Fibroblast of lung (primary cell): ENCODE data around the gene HLF. TPM values are rescaled to one million over a fixed set of nuclear protein-coding genes. Genes with fewer than 3 reads are reported as not detected.

ENCODE experiments used
- DNase-seq, 2 donors: peaks; one replicate each; pipeline versions ENCODE4 v3.0.0 to v3.0.0-alpha.2; 2010; ENCODE audit warnings: low read depth in 2 of 2
- H2AFZ ChIP-seq: 2 replicates; pipeline ENCODE4 v1.5.1; 2012; ENCODE audit warnings: low read length, control low read depth, inconsistent platforms
- H3K27ac ChIP-seq: 2 replicates; pipeline ENCODE4 v1.5.1; 2011; ENCODE audit warnings: low read length, control low read depth; ENCODE audit not compliant: insufficient read depth
- H3K27me3 ChIP-seq: 2 replicates; pipeline ENCODE4 v1.5.1; 2011; ENCODE audit warnings: mild to moderate bottlenecking, low read length; ENCODE audit not compliant: control insufficient read depth, insufficient read depth
- H3K36me3 ChIP-seq: 2 replicates; pipeline ENCODE4 v1.5.1; 2011; ENCODE audit warnings: low read length; ENCODE audit not compliant: control insufficient read depth, insufficient read depth
- H3K4me1 ChIP-seq: 2 replicates; pipeline ENCODE4 v1.5.1; 2011; ENCODE audit warnings: low read length; ENCODE audit not compliant: control insufficient read depth, insufficient read depth; ENCODE audit errors: extremely low read depth
- H3K4me2 ChIP-seq: 2 replicates; pipeline ENCODE4 v1.5.1; 2011; ENCODE audit warnings: low read length, control low read depth; ENCODE audit not compliant: insufficient read depth; ENCODE audit errors: extremely low read depth
- H3K4me3 ChIP-seq, 4 experiments: fragments of 200-600 bp in 1 of 4; sonication (generic) in 1 of 4; replicated peaks in 1 of 4; 2 replicates each; pipeline ENCODE4 v1.5.1; 2011 to 2016; ENCODE audit warnings: low read length in 4 of 4, low read depth in 3 of 4, mild to moderate bottlenecking in 3 of 4, control low read depth in 2 of 4, inconsistent platforms in 1 of 4, mixed read lengths in 1 of 4; ENCODE audit not compliant: insufficient read depth in 1 of 4; ENCODE audit errors: control extremely low read depth in 1 of 4
- H3K79me2 ChIP-seq: 2 replicates; pipeline ENCODE4 v1.5.1; 2012; ENCODE audit warnings: mild to moderate bottlenecking, low read length, inconsistent platforms; ENCODE audit not compliant: control insufficient read depth, insufficient read depth
- H3K9ac ChIP-seq: 2 replicates; pipeline ENCODE4 v1.5.1; 2011; ENCODE audit warnings: mild to moderate bottlenecking, low read length, control low read depth; ENCODE audit not compliant: insufficient read depth
- H3K9me3 ChIP-seq: 2 replicates; pipeline ENCODE4 v1.5.1; 2012; ENCODE audit warnings: low read depth, low read length; ENCODE audit not compliant: control insufficient read depth, insufficient read depth
- H4K20me1 ChIP-seq: 2 replicates; pipeline ENCODE4 v1.5.1; 2011; ENCODE audit warnings: low read length; ENCODE audit not compliant: control insufficient read depth, insufficient read depth; ENCODE audit errors: extremely low read depth
- CTCF ChIP-seq, 2 donors: IDR thresholded peaks in 1 of 2; conservative IDR thresholded peaks in 1 of 2; 1 replicate in 1 of 2; 2 replicates in 1 of 2; pipeline ENCODE4 v1.5.1; 2011 to 2012; ENCODE audit warnings: low read length in 2 of 2, control low read depth in 1 of 2, inconsistent platforms in 1 of 2, low read depth in 1 of 2, mild to moderate bottlenecking in 1 of 2
- EZH2 ChIP-seq: IDR thresholded peaks from 2 replicates; pipeline ENCODE4 v1.5.1; 2012; ENCODE audit warnings: low read length, control low read depth, mild to moderate bottlenecking; ENCODE audit errors: missing control alignments
- polyA plus RNA-seq, 2 donors: library from polyadenylated mRNA; depleted of rRNA in 1 of 2; stranded (reverse) in 1 of 2; unstranded in 1 of 2; fragments of >200 nt; gene quantifications; 2 replicates each; pipeline ENCODE4 v1.2.1, GENCODE V29; 2011 to 2012; ENCODE audit warnings: missing spikeins in 1 of 2
- total RNA-seq: library from RNA; depleted of rRNA; stranded (reverse); fragments of >200 nt; gene quantifications from 2 replicates; pipeline ENCODE4 v1.2.1, GENCODE V29; 2014

HLF gene
- total and polyA plus RNA-seq, 2 donors (not counting 1 experiment from before 2014, with no cell fraction given) = 0.17 to 0.69 TPM

- Histone ChIP-seq H3K4me3 (no peak overlapping the region), H2AFZ (no peak overlapping the region), H3K27ac (no peak overlapping the region), H4K20me1 (no peaks in the 10 kb centered on the region), H3K27me3 (no peaks in the 10 kb centered on the region), H3K36me3 (no peaks in the 10 kb centered on the region), H3K4me1 (no peaks in the 10 kb centered on the region), H3K9ac (no peak overlapping the region), H3K79me2 (no peaks in the 10 kb centered on the region), H3K9me3 (no peaks in the 10 kb centered on the region), H3K4me2 (no peak overlapping the region)
- no peak for DNase-seq
- TF ChIP-seq EZH2 = no peak
- TF ChIP-seq CTCF (conservative IDR thresholded peaks at IDR 0.05 in 1 of 2, IDR thresholded peaks at IDR 0.05 in 1 of 2; ENCODE audit: low read depth in 1 of 2, low read length in 2 of 2) = no peak
These were observed 96.2 kb downstream of the HLF start for GRCh38 chr17:55360971-55361370.

GRCh38 chr17:55363033-55363432 lies 98.3 kb downstream of the HLF start:
- no peak overlapping the region for H3K4me3 ChIP-seq
- H3K4me1 ChIP-seq = no peaks in the 10 kb centered on the region
- TF ChIP-seq EZH2 (no peak), CTCF (conservative IDR thresholded peaks at IDR 0.05 in 1 of 2, IDR thresholded peaks at IDR 0.05 in 1 of 2; ENCODE audit: low read depth in 1 of 2, low read length in 2 of 2) (no peak)
- no peak overlapping the region for H3K27ac ChIP-seq
- no peak overlapping the region for H3K9ac ChIP-seq
- no peaks in the 10 kb centered on the region for H4K20me1 ChIP-seq
- no peaks in the 10 kb centered on the region for H3K9me3 ChIP-seq
- no peak for DNase-seq
- no peaks in the 10 kb centered on the region for H3K79me2 ChIP-seq
- H3K27me3 ChIP-seq = no peaks in the 10 kb centered on the region
- no peaks in the 10 kb centered on the region for H3K36me3 ChIP-seq
- no peak overlapping the region for H2AFZ ChIP-seq
- H3K4me2 ChIP-seq = no peak overlapping the region

GRCh38 chr17:55366020-55366481 lies 101.3 kb downstream of the HLF start:
- H3K9me3 ChIP-seq = no peaks in the 10 kb centered on the region
- no peaks in the 10 kb centered on the region for H3K36me3 ChIP-seq
- H2AFZ ChIP-seq = no peak overlapping the region
- no peak overlapping the region for H3K9ac ChIP-seq
- TF ChIP-seq EZH2 (no peak), CTCF (conservative IDR thresholded peaks at IDR 0.05 in 1 of 2, IDR thresholded peaks at IDR 0.05 in 1 of 2; ENCODE audit: low read depth in 1 of 2, low read length in 2 of 2) (no peak)
- H3K27me3 ChIP-seq = no peaks in the 10 kb centered on the region
- no peak overlapping the region for H3K4me2 ChIP-seq
- H3K79me2 ChIP-seq = no peaks in the 10 kb centered on the region
- H3K27ac ChIP-seq = no peak overlapping the region
- H3K4me3 ChIP-seq = no peak overlapping the region
- H3K4me1 ChIP-seq = no peaks in the 10 kb centered on the region
- no peak for DNase-seq
- no peaks in the 10 kb centered on the region for H4K20me1 ChIP-seq
